Muscle of leg (tissue), 11 donors: ENCODE measurements around the gene ZC3HAV1L. TPM values are rescaled to one million over a fixed set of nuclear protein-coding genes. Genes with fewer than 3 reads are reported as not detected.
"Not testable (repeated sequence)": the region's sequence is repeated elsewhere in the genome, so short reads cannot be mapped to it uniquely, and the experiment has no call there.

ENCODE experiments used
- DNase-seq: peaks from one replicate; pipeline ENCODE4 v3.0.0; 2013
- H3K27ac ChIP-seq: one replicate; pipeline ENCODE4 v1.5.1; 2013; ENCODE audit warnings: mild to moderate bottlenecking, low read length, control low read depth
- H3K27me3 ChIP-seq: one replicate; pipeline ENCODE4 v1.6.1; 2013; ENCODE audit warnings: low read length; ENCODE audit not compliant: control insufficient read depth, insufficient read depth
- H3K36me3 ChIP-seq: one replicate; pipeline ENCODE4 v1.6.1; 2013; ENCODE audit warnings: low read length; ENCODE audit not compliant: control insufficient read depth, insufficient read depth
- H3K4me1 ChIP-seq: one replicate; pipeline ENCODE4 v1.6.1; 2013; ENCODE audit warnings: low read length; ENCODE audit not compliant: control insufficient read depth, insufficient read depth
- H3K4me3 ChIP-seq: one replicate; pipeline ENCODE4 v1.5.1; 2013; ENCODE audit warnings: low read length, control low read depth
- H3K9me3 ChIP-seq: replicated peaks from 2 replicates; pipeline ENCODE4 v1.6.1; 2013; ENCODE audit warnings: low read depth, low read length; ENCODE audit not compliant: control insufficient read depth
- WGBS: methylation state at CpG from one replicate; pipeline ENCODE4 v1.1.5; 2013; ENCODE audit warnings: missing lambda C conversion rate; ENCODE audit not compliant: insufficient coverage; 5-methylcytosine and 5-hydroxymethylcytosine counted together
- polyA plus RNA-seq, 8 donors: library from polyadenylated mRNA; unstranded; fragments of 120-200 nt; gene quantifications; one replicate each; pipeline versions ENCODE4 v1.2.1 to v1.2.3, GENCODE V29; 2013; ENCODE audit warnings: inconsistent platforms in 1 of 8, low replicate concordance in 1 of 8; ENCODE audit not compliant: insufficient read length in 8 of 8, insufficient read depth in 1 of 8
- total RNA-seq: library from RNA; stranded (reverse); fragments of 120-200 nt; gene quantifications from one replicate; pipeline ENCODE4 v1.2.4, GENCODE V29; 2013

The ZC3HAV1L gene
- total and polyA plus RNA-seq, 9 donors = 9.0 to 24.0 (median 17.9) TPM

- Histone ChIP-seq H3K4me1 (no peaks in the 10 kb centered on the region), H3K27ac (no peak overlapping the region), H3K4me3 (no peak overlapping the region), H3K9me3 (no peaks in the 10 kb centered on the region), H3K27me3 (no peaks in the 10 kb centered on the region), H3K36me3 (peaks cover 17% of the 10 kb centered on the region)
- WGBS = 23% methylated on average over 6 of the region's 6 CpGs
- DNase-seq = no peak
Measured at GRCh38 chr7:139041378-139042085, 5.7 kb upstream of the ZC3HAV1L start.

GRCh38 chr7:139038691-139039090 is 2.8 kb upstream of the ZC3HAV1L start:
- peaks cover 14% of the 10 kb centered on the region for H3K4me1 ChIP-seq
- no peak overlapping the region for H3K4me3 ChIP-seq
- H3K27ac ChIP-seq = no peak overlapping the region
- peaks cover 7% of the 10 kb centered on the region for H3K36me3 ChIP-seq
- DNase-seq = no peak
- no peaks in the 10 kb centered on the region for H3K27me3 ChIP-seq
- WGBS = 93% methylated on average over 2 of the region's 2 CpGs
- H3K9me3 ChIP-seq = no peaks in the 10 kb centered on the region

DNA sequence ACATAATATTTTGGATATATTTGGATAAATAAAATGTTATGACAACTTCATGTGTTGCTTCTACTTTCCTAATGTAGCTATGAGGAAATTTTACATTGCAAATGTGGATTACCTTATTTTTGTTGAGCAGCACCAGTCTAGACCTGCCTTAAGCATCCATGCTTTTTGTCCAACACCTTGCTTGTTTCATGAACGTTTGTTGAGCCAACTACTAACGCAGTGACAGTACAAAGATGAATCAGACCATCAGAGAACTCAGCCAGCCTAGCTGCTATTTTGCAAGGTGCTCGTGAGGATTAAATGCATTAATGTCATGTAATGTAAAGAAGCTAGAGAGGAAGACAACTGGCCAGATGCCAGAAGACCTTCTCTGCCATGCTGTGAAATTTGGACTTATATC is 1.1 kb upstream of the ZC3HAV1L start:
- Histone ChIP-seq H3K4me1 (peaks cover 15% of the 10 kb centered on the region), H3K27me3 (no peaks in the 10 kb centered on the region), H3K27ac (no peak overlapping the region), H3K36me3 (peaks cover 12% of the 10 kb centered on the region), H3K4me3 (no peak overlapping the region), H3K9me3 (no peaks in the 10 kb centered on the region)
- no peak for DNase-seq
- 78% methylated on average over 2 of the region's 3 CpGs for WGBS

- H3K36me3 ChIP-seq = peaks cover 20% of the 10 kb centered on the region
- H3K27ac ChIP-seq = peak overlapping the region; percentile 65
- H3K9me3 ChIP-seq = no peaks in the 10 kb centered on the region
- no peak for DNase-seq
- peak overlapping the region; percentile 69 for H3K4me3 ChIP-seq
- H3K27me3 ChIP-seq = no peaks in the 10 kb centered on the region
- peaks cover 15% of the 10 kb centered on the region for H3K4me1 ChIP-seq
- under 1% methylated on average over 42 of the region's 47 CpGs for WGBS
Measured at GRCh38 chr7:139034855-139035585, 822 bp downstream of the ZC3HAV1L start.

DNA sequence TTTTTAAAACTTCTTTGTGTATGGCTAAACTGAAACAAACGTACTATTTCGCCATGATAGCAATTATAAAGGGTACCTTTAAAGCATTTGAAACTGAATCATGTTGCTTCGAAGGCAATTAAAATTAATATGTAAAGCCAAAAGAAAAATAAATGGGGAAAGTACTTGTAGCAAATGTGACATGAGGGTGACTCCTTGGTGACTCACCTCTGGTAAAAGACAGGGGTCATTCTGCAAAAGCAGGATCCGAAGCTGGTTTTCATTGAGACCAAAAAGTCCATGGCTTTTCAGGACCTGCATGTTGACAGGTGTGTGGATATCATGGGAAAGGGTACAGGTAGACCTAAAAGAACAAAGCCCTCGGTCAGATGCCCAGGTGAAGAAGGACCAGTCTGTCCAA is 1.5 kb downstream of the ZC3HAV1L start:
- H3K36me3 ChIP-seq = peaks cover 27% of the 10 kb centered on the region
- DNase-seq = no peak
- 92% methylated on average over 5 of the region's 5 CpGs for WGBS
- no peak overlapping the region for H3K27ac ChIP-seq
- H3K27me3 ChIP-seq = no peaks in the 10 kb centered on the region
- H3K4me1 ChIP-seq = peaks cover 15% of the 10 kb centered on the region
- H3K4me3 ChIP-seq = peak overlapping the region; percentile 69
- no peaks in the 10 kb centered on the region for H3K9me3 ChIP-seq

DNA sequence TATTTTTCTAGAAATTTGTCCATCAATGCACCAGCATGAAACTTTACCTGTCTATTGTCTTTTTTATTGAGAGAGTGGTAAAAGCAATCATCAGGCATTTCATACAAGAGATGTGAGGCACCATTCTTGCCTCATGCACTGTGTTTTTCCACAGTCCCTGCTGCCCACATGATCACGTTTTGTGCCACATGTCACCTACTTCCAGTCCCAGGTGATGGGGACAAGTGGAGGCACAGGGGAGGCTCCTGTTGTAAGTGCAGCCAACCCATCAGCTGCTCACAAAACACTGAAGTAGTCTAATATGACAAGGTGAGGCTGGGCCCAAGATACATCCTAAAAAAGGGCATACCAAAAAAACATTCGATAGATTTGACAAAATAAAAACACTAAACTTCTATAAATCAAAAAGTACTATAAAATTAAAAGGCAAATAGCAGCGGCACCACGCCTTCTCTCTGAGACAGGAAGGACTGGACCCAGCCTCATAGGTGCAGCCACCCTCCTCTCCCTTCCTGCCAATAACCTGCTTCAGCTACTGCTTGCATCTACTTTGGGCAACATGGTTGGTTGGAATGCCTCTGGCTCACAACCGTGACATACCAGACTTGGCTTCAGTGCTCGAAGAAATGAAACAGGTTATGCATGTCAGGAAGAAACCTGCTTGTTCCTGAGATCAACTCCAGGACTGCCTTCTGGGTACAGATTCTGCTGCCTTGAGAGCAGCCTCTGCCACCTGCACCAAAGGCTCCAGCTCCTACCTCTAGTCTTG is 2.3 kb downstream of the ZC3HAV1L start:
- WGBS = 88% methylated on average over 4 of the region's 6 CpGs
- Histone ChIP-seq H3K9me3 (no peaks in the 10 kb centered on the region), H3K27me3 (no peaks in the 10 kb centered on the region), H3K27ac (no peak overlapping the region), H3K4me3 (no peak overlapping the region), H3K36me3 (peaks cover 32% of the 10 kb centered on the region), H3K4me1 (peaks cover 15% of the 10 kb centered on the region)
- DNase-seq = no peak

DNA sequence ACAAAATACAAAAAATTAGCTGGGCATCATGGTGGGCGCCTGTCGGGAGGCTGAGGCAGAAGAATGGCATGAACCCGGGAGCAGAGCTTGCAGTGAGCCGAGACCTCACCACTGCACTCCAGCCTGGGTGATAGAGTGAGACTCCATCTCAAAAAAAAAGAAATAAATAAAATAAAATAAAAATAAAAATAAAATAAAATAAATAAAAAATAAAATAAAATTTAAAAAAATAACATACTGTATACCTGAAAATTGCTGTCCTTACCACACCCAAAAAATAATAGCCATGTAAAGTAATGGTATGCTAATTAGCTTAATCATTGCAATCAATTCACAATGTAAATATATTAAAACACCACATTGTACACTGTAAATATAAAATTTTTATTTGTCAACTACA is 3.4 kb downstream of the ZC3HAV1L start:
- Histone ChIP-seq H3K27me3 (no peaks in the 10 kb centered on the region), H3K27ac (no peak overlapping the region), H3K4me3 (no peak overlapping the region), H3K36me3 (peaks cover 36% of the 10 kb centered on the region), H3K9me3 (no peaks in the 10 kb centered on the region), H3K4me1 (peaks cover 15% of the 10 kb centered on the region)
- no CpG with 5 or more reads among the region's 4 CpGs for WGBS
- DNase-seq = no peak

DNA sequence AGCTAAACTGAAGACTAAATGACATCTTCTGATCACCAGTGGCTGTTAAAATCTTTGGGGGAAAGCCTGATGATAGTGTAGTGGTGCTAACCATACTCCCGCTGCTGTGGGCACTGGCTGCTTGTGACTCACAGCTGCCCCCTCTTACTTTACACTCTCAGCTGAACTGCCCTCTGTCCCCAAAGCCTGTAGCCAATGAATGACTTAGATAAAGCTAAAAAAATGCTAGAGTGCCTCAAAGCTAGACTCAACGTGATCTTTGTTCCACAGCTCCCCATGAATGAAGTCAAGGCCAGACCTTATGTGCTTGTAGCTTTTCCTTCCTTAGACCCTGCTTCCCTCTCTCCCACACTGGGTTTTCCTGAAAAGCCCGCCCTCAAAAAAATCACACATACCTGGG is 6.5 kb downstream of the ZC3HAV1L start:
- no peaks in the 10 kb centered on the region for H3K27me3 ChIP-seq
- no peak overlapping the region for H3K27ac ChIP-seq
- peaks cover 59% of the 10 kb centered on the region for H3K36me3 ChIP-seq
- no peak overlapping the region for H3K4me3 ChIP-seq
- peaks cover 5% of the 10 kb centered on the region for H3K4me1 ChIP-seq
- DNase-seq = no peak
- no peaks in the 10 kb centered on the region for H3K9me3 ChIP-seq
- WGBS = 100% methylated on average over 2 of the region's 3 CpGs

GRCh38 chr7:139026551-139026950 is 9.3 kb downstream of the ZC3HAV1L start:
- WGBS = no CpG with 5 or more reads among the region's 6 CpGs
- H3K36me3 ChIP-seq = peaks cover 55% of the 10 kb centered on the region

DNA sequence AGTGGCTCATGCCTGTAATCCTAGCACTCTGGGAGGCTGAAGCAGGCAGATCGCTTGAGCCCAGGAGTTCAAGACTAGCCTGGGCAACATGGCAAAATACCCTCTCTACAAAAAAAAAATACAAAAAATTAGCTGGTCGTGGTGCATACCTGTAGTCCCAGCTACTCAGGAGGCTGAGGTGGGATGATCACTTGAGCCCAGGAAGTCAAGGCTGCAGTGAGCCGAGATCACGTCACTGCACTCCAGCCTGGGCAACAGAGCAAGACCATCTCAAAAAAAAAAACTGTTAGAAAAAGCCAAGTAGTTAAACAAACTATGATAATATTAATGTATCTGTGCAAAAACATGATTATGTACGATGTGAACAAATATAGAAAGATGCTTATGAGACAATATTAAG is 10.0 kb downstream of the ZC3HAV1L start:
- peaks cover 55% of the 10 kb centered on the region for H3K36me3 ChIP-seq
- 100% methylated on average over 1 of the region's 5 CpGs for WGBS

More at GRCh38 chr7:139026551-139026950, 9.3 kb downstream of the ZC3HAV1L start:
- H3K9me3 ChIP-seq = no peaks in the 10 kb centered on the region
- no peak overlapping the region for H3K4me3 ChIP-seq
- no peaks in the 10 kb centered on the region for H3K4me1 ChIP-seq
- H3K27ac ChIP-seq = no peak overlapping the region
- H3K27me3 ChIP-seq = no peaks in the 10 kb centered on the region
- DNase-seq = no peak

More for the DNA sequence above, 10.0 kb downstream of the ZC3HAV1L start:
- H3K4me1 ChIP-seq, H3K9me3 ChIP-seq, DNase-seq, H3K4me3 ChIP-seq, H3K27me3 ChIP-seq, H3K27ac ChIP-seq: not testable (repeated sequence)
